GM19372 (cell line): ENCODE results near the gene RAD17.
A peak's percentile ranks its signal among the peaks of the same experiment; 100 is the strongest.
"Not testable (repeated sequence)": the region's sequence is repeated elsewhere in the genome, so short reads cannot be mapped to it uniquely, and the experiment has no call there.

Experiments
- ATAC-seq: cut with Tn5 transposase; IDR thresholded peaks from one replicate; pipeline ENCODE4 v1.9.1; 2021; ENCODE audit warnings: mild to moderate bottlenecking, low read depth, moderate library complexity; ENCODE audit not compliant: unreplicated experiment

The RAD17 gene

GRCh38 chr5:69372394-69372793 is 2.8 kb downstream of the RAD17 start:
- no peak for ATAC-seq

- ATAC-seq: peak; percentile 74
Observed at GRCh38 chr5:69374911-69375446, 5.4 kb downstream of the RAD17 start.

GRCh38 chr5:69378376-69378775 is 8.8 kb downstream of the RAD17 start:
- ATAC-seq: no peak

GRCh38 chr5:69404659-69405330 is 35.2 kb downstream of the RAD17 start:
- ATAC-seq: no peak

GRCh38 chr5:69414885-69415583 is 45.4 kb downstream of the RAD17 start, which contains the start of gene MARVELD2:
TSS of gene MARVELD2 (plus strand) at chr5:69415116. CDS start at chr5:69419386, 4,270 bp downstream.
- peak; percentile 67 for ATAC-seq

GRCh38 chr5:69415584-69415958 is 46.0 kb downstream of the RAD17 start:
- ATAC-seq: no peak

GRCh38 chr5:69416180-69416579 is 46.6 kb downstream of the RAD17 start:
- ATAC-seq: no peak

- ATAC-seq: no peak
Observed at GRCh38 chr5:69416699-69417098, 47.1 kb downstream of the RAD17 start.

- no peak for ATAC-seq
Observed at GRCh38 chr5:69418554-69418953, 48.9 kb downstream of the RAD17 start.

GRCh38 chr5:69431424-69432303 is 62.0 kb downstream of the RAD17 start:
- ATAC-seq: no peak

- ATAC-seq: peak; percentile 58
Observed at GRCh38 chr5:69432412-69433206, 63.0 kb downstream of the RAD17 start.

GRCh38 chr5:69435276-69435884 is 65.8 kb downstream of the RAD17 start:
- ATAC-seq: not testable (repeated sequence)

- ATAC-seq: no peak
Observed at GRCh38 chr5:69444127-69444754, 74.6 kb downstream of the RAD17 start.

- no peak for ATAC-seq
Observed at GRCh38 chr5:69449511-69449910, 79.9 kb downstream of the RAD17 start.

GRCh38 chr5:69450116-69450515 is 80.5 kb downstream of the RAD17 start:
- no peak for ATAC-seq

GRCh38 chr5:69450527-69450926 is 80.9 kb downstream of the RAD17 start:
- not testable (repeated sequence) for ATAC-seq

- ATAC-seq: no peak
Observed at GRCh38 chr5:69451941-69452647, 82.5 kb downstream of the RAD17 start.

- not testable (repeated sequence) for ATAC-seq
Observed at GRCh38 chr5:69453487-69453886, 83.9 kb downstream of the RAD17 start.
